ENCODE results near the gene HOXC11.

Gene HOXC11

DNA sequence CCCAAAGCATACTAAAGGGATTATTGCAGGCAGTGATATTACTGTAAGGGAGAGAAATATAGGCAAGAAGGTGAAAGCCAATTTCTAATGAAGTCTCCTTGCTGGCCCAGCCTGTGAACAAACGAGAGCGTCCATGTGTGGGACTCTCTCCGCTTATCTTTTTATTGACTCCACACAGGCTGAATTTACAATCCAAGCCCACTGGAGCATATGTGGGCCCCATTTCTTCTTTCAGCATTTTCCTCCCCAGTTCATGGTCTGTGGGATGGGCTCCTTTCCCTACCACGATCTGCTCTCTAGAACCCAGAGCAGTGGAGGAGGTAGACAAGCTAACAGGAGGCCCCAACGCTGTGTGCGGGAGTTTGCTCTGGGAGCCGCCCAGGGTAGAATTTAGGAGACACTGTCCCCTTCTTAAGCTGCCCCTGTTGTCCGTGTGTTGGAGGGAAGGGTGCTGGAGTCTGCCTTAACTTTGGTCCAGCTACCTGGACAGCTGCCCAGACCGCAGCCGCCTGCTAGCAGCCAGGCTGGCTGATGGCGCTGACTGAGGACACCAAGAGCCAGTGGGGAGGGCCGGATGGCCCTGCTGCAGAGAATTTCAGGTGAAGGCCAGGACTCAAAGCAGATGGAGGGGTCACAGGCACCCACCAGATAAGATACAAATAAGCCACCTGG is 3.2 kb upstream of the HOXC11 start:
- DNase-seq = no peak

GRCh38 chr12:53970451-53970850 is 2.5 kb upstream of the HOXC11 start:
- no peak for TF ChIP-seq GATA1 (IDR thresholded peaks at IDR 0.05; ENCODE audit: low read depth, low read length)
- no peak for TF ChIP-seq POLR2A (IDR thresholded peaks at IDR 0.05; ENCODE audit: low read length)
- DNase-seq = no peak

More for the DNA sequence above, 3.2 kb upstream of the HOXC11 start:
- no peak for TF ChIP-seq GATA1 (IDR thresholded peaks at IDR 0.05; ENCODE audit: low read depth, low read length)
- no peak for TF ChIP-seq POLR2A (IDR thresholded peaks at IDR 0.05; ENCODE audit: low read length)

DNA sequence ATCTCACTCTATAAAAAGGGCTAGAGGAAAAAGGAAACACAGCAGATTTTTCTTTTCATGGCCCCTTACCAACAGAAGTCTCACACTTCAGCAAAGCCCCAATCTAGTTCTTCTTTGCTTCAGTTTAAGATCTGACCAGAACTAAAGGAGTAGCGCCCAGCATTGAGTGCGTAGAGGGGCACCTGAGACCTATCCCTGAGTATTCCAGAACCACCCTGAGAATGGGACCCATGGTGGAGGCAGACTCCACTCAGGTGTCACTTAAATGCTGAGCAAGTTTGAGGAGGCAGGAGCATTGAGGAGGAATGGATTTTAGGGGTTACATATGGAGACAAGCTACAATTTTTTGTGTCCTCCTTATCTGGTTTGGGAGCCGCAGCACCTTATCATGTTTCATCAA is 1.8 kb upstream of the HOXC11 start:
- no peak for DNase-seq
- TF ChIP-seq GATA1 (IDR thresholded peaks at IDR 0.05; ENCODE audit: low read depth, low read length) (no peak), POLR2A (IDR thresholded peaks at IDR 0.05; ENCODE audit: low read length) (no peak)

DNA sequence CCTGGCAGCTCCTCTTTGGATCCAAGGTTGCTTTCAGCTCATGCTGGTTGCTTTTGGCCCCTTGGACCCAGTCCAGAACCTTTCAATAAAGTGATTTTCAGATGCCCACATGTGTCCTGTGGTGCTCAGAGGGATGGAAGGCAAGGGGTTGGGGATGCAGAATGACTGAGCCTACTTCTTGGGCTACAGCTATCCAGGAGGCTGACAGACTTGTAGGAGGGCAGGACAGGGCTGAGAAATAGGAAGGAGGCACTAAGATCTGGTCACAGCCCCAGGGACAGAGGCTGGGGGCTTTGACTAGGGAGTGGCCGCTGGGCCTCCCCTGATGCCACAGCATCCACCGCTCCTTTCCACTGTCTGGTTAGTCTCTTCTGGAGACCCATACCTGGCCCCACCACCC is 1.2 kb upstream of the HOXC11 start:
- no peak for DNase-seq
- TF ChIP-seq GATA1 (IDR thresholded peaks at IDR 0.05; ENCODE audit: low read depth, low read length) (no peak), POLR2A (IDR thresholded peaks at IDR 0.05; ENCODE audit: low read length) (no peak)

- TF ChIP-seq GATA1 (IDR thresholded peaks at IDR 0.05; ENCODE audit: low read depth, low read length) (no peak), POLR2A (IDR thresholded peaks at IDR 0.05; ENCODE audit: low read length) (no peak)
- DNase-seq = no peak
These were observed 699 bp upstream of the HOXC11 start for GRCh38 chr12:53972152-53972702.

GRCh38 chr12:53973236-53974042 is 513 bp downstream of the HOXC11 start:
- DNase-seq = no peak
- no peak for TF ChIP-seq GATA1 (IDR thresholded peaks at IDR 0.05; ENCODE audit: low read depth, low read length)
- TF ChIP-seq POLR2A (IDR thresholded peaks at IDR 0.05; ENCODE audit: low read length) = no peak

GRCh38 chr12:53974084-53975063 is 1.4 kb downstream of the HOXC11 start, which contains the start of gene HOTAIR:
Gene HOTAIR, minus strand, starts transcription at chr12:53974954.
- DNase-seq = no peak
- TF ChIP-seq GATA1 (IDR thresholded peaks at IDR 0.05; ENCODE audit: low read depth, low read length) (no peak), POLR2A (IDR thresholded peaks at IDR 0.05; ENCODE audit: low read length) (no peak)

DNA sequence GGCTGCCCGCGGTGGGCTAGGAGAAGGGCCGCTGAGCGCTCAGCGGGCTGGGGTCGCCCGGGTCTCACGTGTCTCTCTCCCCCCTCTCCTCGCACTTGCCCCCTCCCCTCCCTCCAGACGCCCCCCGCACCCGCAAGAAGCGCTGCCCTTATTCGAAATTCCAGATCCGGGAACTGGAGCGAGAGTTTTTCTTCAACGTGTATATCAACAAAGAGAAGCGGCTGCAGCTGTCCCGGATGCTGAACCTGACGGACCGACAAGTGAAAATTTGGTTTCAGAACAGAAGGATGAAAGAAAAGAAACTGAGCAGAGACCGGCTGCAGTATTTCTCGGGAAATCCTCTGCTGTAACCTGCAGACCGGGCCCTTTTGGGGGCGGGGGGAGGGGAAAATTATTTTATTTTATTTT is 2.1 kb downstream of the HOXC11 start:
- TF ChIP-seq GATA1 (IDR thresholded peaks at IDR 0.05; ENCODE audit: low read depth, low read length) = no peak
- TF ChIP-seq POLR2A (IDR thresholded peaks at IDR 0.05; ENCODE audit: low read length) = no peak
- no peak for DNase-seq

GRCh38 chr12:53975479-53976152 is 2.7 kb downstream of the HOXC11 start:
- TF ChIP-seq GATA1 (IDR thresholded peaks at IDR 0.05; ENCODE audit: low read depth, low read length) (no peak), POLR2A (IDR thresholded peaks at IDR 0.05; ENCODE audit: low read length) (no peak)
- no peak for DNase-seq

- TF ChIP-seq POLR2A (IDR thresholded peaks at IDR 0.05; ENCODE audit: low read length) (no peak), GATA1 (IDR thresholded peaks at IDR 0.05; ENCODE audit: low read depth, low read length) (no peak)
These were observed 3.4 kb downstream of the HOXC11 start for GRCh38 chr12:53976172-53976822.

GRCh38 chr12:53976823-53977595 is 4.1 kb downstream of the HOXC11 start:
- no peak for TF ChIP-seq POLR2A (IDR thresholded peaks at IDR 0.05; ENCODE audit: low read length)
- no peak for TF ChIP-seq GATA1 (IDR thresholded peaks at IDR 0.05; ENCODE audit: low read depth, low read length)
- DNase-seq = no peak

More at GRCh38 chr12:53976172-53976822, 3.4 kb downstream of the HOXC11 start:
- no peak for DNase-seq

Data from erythroblast (primary cell).